ENCODE data around the gene HNRNPM.

DNA sequence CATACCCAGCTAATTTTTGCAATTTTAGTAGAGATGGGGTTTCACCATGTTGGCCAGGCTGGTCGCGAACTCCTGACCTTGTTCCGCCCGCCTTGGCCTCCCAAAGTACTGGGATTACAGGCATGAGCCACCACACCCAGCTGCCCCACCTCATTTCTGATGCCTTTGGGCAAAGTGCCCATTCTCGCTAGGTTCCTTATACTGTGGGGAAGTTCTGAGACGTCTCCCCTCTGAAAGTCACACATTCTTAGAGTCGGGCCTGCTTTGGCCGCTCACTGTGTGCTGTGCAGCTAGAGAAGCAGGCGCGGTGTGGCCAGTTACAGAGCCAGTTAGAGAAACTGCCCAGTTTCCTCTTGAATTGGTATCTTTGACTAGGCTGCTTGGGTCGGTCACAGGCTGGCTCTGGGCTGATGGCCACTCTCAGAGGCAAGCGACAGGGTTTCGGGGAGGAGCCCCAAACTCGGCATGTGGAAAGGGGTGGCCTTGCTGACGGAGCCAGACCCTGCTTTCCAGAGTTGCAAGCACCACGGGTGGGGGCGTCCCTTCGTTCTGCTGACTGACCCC lies 39.6 kb downstream of the HNRNPM start:
- no peak for TF ChIP-seq EZH2 (IDR thresholded peaks at IDR 0.05; ENCODE audit: borderline replicate concordance, low read depth, low read length, severe bottlenecking)
- TF ChIP-seq, protein P1, sequence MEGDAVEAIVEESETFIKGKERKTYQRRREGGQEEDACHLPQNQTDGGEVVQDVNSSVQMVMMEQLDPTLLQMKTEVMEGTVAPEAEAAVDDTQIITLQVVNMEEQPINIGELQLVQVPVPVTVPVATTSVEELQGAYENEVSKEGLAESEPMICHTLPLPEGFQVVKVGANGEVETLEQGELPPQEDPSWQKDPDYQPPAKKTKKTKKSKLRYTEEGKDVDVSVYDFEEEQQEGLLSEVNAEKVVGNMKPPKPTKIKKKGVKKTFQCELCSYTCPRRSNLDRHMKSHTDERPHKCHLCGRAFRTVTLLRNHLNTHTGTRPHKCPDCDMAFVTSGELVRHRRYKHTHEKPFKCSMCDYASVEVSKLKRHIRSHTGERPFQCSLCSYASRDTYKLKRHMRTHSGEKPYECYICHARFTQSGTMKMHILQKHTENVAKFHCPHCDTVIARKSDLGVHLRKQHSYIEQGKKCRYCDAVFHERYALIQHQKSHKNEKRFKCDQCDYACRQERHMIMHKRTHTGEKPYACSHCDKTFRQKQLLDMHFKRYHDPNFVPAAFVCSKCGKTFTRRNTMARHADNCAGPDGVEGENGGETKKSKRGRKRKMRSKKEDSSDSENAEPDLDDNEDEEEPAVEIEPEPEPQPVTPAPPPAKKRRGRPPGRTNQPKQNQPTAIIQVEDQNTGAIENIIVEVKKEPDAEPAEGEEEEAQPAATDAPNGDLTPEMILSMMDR (IDR thresholded peaks at IDR 0.05; ENCODE audit: borderline replicate concordance, extremely low read depth, low read length, poor library complexity, severe bottlenecking): no peak
